Endodermal cell (in vitro differentiated cells): Measurements from ENCODE around the gene MGLL. TPM values are rescaled to one million over a fixed set of nuclear protein-coding genes. Genes with fewer than 3 reads are reported as not detected.

Source experiments
- DNase-seq: peaks from one replicate; pipeline ENCODE4 v3.0.0-alpha.2; 2017
- H3K27ac ChIP-seq: 2 replicates; pipeline ENCODE4 v1.5.1; 2013; ENCODE audit warnings: mild to moderate bottlenecking, low read depth, low read length, moderate library complexity
- H3K27me3 ChIP-seq: 2 replicates; pipeline ENCODE4 v1.6.1; 2013; ENCODE audit warnings: mild to moderate bottlenecking, low read length, moderate library complexity; ENCODE audit not compliant: insufficient read depth, control insufficient read depth, poor library complexity, severe bottlenecking
- H3K36me3 ChIP-seq: 2 replicates; pipeline ENCODE4 v1.7.0; 2013; ENCODE audit warnings: mild to moderate bottlenecking, low read length, moderate library complexity; ENCODE audit not compliant: control insufficient read depth, insufficient read depth
- H3K4me1 ChIP-seq: one replicate; pipeline ENCODE4 v1.7.0; 2013; ENCODE audit warnings: low read length; ENCODE audit not compliant: control insufficient read depth, insufficient read depth
- H3K4me3 ChIP-seq: 2 replicates; pipeline ENCODE4 v1.5.1; 2013; ENCODE audit warnings: mild to moderate bottlenecking, low read length, moderate library complexity
- H3K9ac ChIP-seq: 2 replicates; pipeline ENCODE4 v1.6.1; 2013; ENCODE audit warnings: mild to moderate bottlenecking, low read length, moderate library complexity; ENCODE audit not compliant: poor library complexity, severe bottlenecking; ENCODE audit errors: extremely low read depth
- H3K9me3 ChIP-seq: 2 replicates; pipeline ENCODE4 v1.6.1; 2013; ENCODE audit warnings: mild to moderate bottlenecking, low read length, moderate library complexity; ENCODE audit not compliant: control insufficient read depth
- H3K27ac Mint-ChIP-seq: 2 replicates; pipeline ENCODE4 v1.8.0; 2020; ENCODE audit warnings: mixed read lengths
- H3K27me3 Mint-ChIP-seq: 2 replicates; pipeline ENCODE4 v1.8.0; 2021; ENCODE audit warnings: mild to moderate bottlenecking, mixed read lengths; ENCODE audit not compliant: insufficient read depth
- H3K36me3 Mint-ChIP-seq: 2 replicates; pipeline ENCODE4 v1.8.0; 2020; ENCODE audit warnings: low read depth, mixed read lengths
- H3K4me1 Mint-ChIP-seq: 2 replicates; pipeline ENCODE4 v1.8.0; 2020; ENCODE audit warnings: mixed read lengths
- H3K4me3 Mint-ChIP-seq: 2 replicates; pipeline ENCODE4 v1.8.0; 2020; ENCODE audit warnings: mild to moderate bottlenecking, moderate library complexity, mixed read lengths
- H3K9me3 Mint-ChIP-seq: 2 replicates; pipeline ENCODE4 v1.8.0; 2020; ENCODE audit warnings: mild to moderate bottlenecking, mixed read lengths
- CTCF ChIP-seq: fragments of 200-600 bp; sonication (generic); conservative IDR thresholded peaks from 2 replicates; pipeline ENCODE4 v1.5.0; 2021; ENCODE audit warnings: antibody characterized with exemption, mild to moderate bottlenecking
- WGBS, 2 experiments: methylation state at CpG; one replicate each; pipeline versions ENCODE4 v1.1.5 to v1.1.7; 2013; ENCODE audit warnings: missing lambda C conversion rate in 2 of 2, mixed read lengths in 1 of 2; ENCODE audit not compliant: insufficient coverage in 1 of 2, insufficient read length in 1 of 2; 5-methylcytosine and 5-hydroxymethylcytosine counted together
- total RNA-seq, 2 donors: library from RNA; stranded (reverse); fragmentation: NEBNext Ultra II Directional in 1 of 2; extraction: Animal tissue kit (Norgen Biotek cat#: 25700) in 1 of 2; gene quantifications; 2 replicates in 1 of 2; 3 replicates in 1 of 2; pipeline ENCODE4 v1.2.1, GENCODE V29; 2021

MGLL gene
- total RNA-seq, 2 donors from 2014 or later = 0.22 TPM; not detected in 1

GRCh38 chr3:127760791-127761440 lies 61.4 kb downstream of the MGLL start:
- no peak overlapping the region for H3K4me3 Mint-ChIP-seq
- H3K27me3 Mint-ChIP-seq = no peaks in the 10 kb centered on the region
- H3K4me1 ChIP-seq = no peaks in the 10 kb centered on the region
- H3K36me3 ChIP-seq = no peaks in the 10 kb centered on the region
- H3K4me1 Mint-ChIP-seq = no peaks in the 10 kb centered on the region
- H3K9me3 Mint-ChIP-seq = no peaks in the 10 kb centered on the region
- TF ChIP-seq CTCF = no peak
- DNase-seq = no peak
- H3K27ac Mint-ChIP-seq = no peak overlapping the region
- no peak overlapping the region for H3K9ac ChIP-seq
- no peak overlapping the region for H3K4me3 ChIP-seq
- no peaks in the 10 kb centered on the region for H3K27me3 ChIP-seq
- H3K9me3 ChIP-seq = no peaks in the 10 kb centered on the region
- H3K36me3 Mint-ChIP-seq = no peaks in the 10 kb centered on the region
- WGBS, 2 experiments = 89 to 95% methylated on average over 12 to 13 of the region's 13 CpGs
- no peak overlapping the region for H3K27ac ChIP-seq

- 93% methylated on average over 11 to 14 of the region's 14 CpGs for WGBS, 2 experiments
- Mint-ChIP-seq H3K4me3 (no peak overlapping the region), H3K9me3 (no peaks in the 10 kb centered on the region), H3K27ac (no peak overlapping the region), H3K4me1 (no peaks in the 10 kb centered on the region), H3K27me3 (no peaks in the 10 kb centered on the region), H3K36me3 (no peaks in the 10 kb centered on the region)
- Histone ChIP-seq H3K9ac (no peak overlapping the region), H3K36me3 (no peaks in the 10 kb centered on the region), H3K4me1 (no peaks in the 10 kb centered on the region), H3K27me3 (no peaks in the 10 kb centered on the region), H3K27ac (no peak overlapping the region), H3K4me3 (no peak overlapping the region), H3K9me3 (no peaks in the 10 kb centered on the region)
- TF ChIP-seq CTCF = no peak
- no peak for DNase-seq
Measured at GRCh38 chr3:127760361-127760760, 62.0 kb downstream of the MGLL start.

GRCh38 chr3:127759826-127760225 lies 62.5 kb downstream of the MGLL start:
- H3K27me3 Mint-ChIP-seq = no peaks in the 10 kb centered on the region
- H3K9ac ChIP-seq = no peak overlapping the region
- no peaks in the 10 kb centered on the region for H3K36me3 ChIP-seq
- H3K27me3 ChIP-seq = no peaks in the 10 kb centered on the region
- no peak overlapping the region for H3K4me3 ChIP-seq
- no peak overlapping the region for H3K27ac Mint-ChIP-seq
- no peaks in the 10 kb centered on the region for H3K9me3 Mint-ChIP-seq
- H3K9me3 ChIP-seq = no peaks in the 10 kb centered on the region
- no peak overlapping the region for H3K27ac ChIP-seq
- H3K36me3 Mint-ChIP-seq = no peaks in the 10 kb centered on the region
- no peak for TF ChIP-seq CTCF
- no peaks in the 10 kb centered on the region for H3K4me1 ChIP-seq
- no peak for DNase-seq
- H3K4me3 Mint-ChIP-seq = no peak overlapping the region
- 86 to 88% methylated on average over 4 to 8 of the region's 8 CpGs for WGBS, 2 experiments
- no peaks in the 10 kb centered on the region for H3K4me1 Mint-ChIP-seq
